GM20000 (cell line): ENCODE results near the gene LIN9.
"Not testable (repeated sequence)": the region's sequence is repeated elsewhere in the genome, so short reads cannot be mapped to it uniquely, and the experiment has no call there.

ENCODE experiments used
- DNase-seq: peaks from one replicate; pipeline ENCODE4 v3.0.0; 2012; ENCODE audit warnings: low spot score
- TF ChIP-seq, protein P1 (sequence below): IDR thresholded peaks from 2 replicates; pipeline ENCODE4 v1.5.1; 2012; ENCODE audit warnings: mild to moderate bottlenecking, control low read depth; ENCODE audit errors: extremely low read depth, missing control alignments

Gene LIN9

GRCh38 chr1:226276077-226276682, 32.8 kb downstream of the LIN9 start:
- TF ChIP-seq, protein P1, sequence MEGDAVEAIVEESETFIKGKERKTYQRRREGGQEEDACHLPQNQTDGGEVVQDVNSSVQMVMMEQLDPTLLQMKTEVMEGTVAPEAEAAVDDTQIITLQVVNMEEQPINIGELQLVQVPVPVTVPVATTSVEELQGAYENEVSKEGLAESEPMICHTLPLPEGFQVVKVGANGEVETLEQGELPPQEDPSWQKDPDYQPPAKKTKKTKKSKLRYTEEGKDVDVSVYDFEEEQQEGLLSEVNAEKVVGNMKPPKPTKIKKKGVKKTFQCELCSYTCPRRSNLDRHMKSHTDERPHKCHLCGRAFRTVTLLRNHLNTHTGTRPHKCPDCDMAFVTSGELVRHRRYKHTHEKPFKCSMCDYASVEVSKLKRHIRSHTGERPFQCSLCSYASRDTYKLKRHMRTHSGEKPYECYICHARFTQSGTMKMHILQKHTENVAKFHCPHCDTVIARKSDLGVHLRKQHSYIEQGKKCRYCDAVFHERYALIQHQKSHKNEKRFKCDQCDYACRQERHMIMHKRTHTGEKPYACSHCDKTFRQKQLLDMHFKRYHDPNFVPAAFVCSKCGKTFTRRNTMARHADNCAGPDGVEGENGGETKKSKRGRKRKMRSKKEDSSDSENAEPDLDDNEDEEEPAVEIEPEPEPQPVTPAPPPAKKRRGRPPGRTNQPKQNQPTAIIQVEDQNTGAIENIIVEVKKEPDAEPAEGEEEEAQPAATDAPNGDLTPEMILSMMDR = no peak
- DNase-seq = no peak

DNA sequence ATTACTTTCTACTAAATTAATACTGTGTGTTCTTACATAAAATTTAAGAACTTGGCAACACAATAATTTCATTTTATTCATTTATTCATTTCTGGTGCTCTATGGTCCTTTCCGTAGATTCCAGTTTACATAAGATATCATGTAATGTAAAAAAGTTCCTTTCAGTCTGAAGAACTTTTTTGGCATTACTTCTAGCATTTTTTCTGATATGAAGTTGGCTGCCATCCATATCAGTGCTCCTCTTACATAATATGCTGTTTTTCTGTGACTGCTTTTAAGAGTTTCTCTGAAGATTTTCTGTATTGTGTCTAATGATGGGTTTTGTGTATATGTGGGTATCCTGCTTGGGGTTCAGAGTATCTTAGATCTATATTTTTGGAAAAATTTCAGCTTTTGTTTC, 34.8 kb downstream of the LIN9 start:
- TF ChIP-seq, protein P1 = no peak
- no peak for DNase-seq

GRCh38 chr1:226272233-226272902, 36.6 kb downstream of the LIN9 start:
- DNase-seq = not testable (repeated sequence)

GRCh38 chr1:226268421-226269124, 40.4 kb downstream of the LIN9 start:
- TF ChIP-seq, protein P1 = no peak
- no peak for DNase-seq

DNA sequence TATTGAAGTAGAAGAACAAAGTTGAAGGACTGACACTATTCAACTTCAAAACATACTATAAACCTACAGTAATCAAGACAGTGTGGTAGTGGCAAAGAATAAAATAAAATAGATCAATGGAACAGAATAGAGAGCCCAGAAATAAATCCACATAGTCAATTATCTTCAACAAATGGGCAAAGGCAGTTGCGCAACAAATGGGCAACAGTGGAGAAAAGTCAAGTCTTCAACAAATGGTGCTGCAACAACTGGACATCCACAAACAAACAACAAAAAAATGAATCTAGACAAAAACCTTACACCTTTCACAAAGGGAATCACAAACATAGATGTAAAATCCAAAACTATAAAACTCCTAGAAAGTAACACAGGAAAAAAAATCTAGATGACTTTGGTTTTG, 47.1 kb downstream of the LIN9 start:
- no peak for DNase-seq
- TF ChIP-seq, protein P1 = no peak

- TF ChIP-seq, protein P1 = no peak
- DNase-seq = no peak
These were observed 53.6 kb downstream of the LIN9 start for GRCh38 chr1:226255380-226255779.

- TF ChIP-seq, protein P1 = no peak
- no peak for DNase-seq
These were observed 55.0 kb downstream of the LIN9 start for GRCh38 chr1:226253933-226254332.

GRCh38 chr1:226252841-226253240, 56.1 kb downstream of the LIN9 start:
- DNase-seq = not testable (repeated sequence)
